ENCODE data around the gene IGFN1.
A peak's percentile ranks its signal among the peaks of the same experiment; 100 is the strongest.

IGFN1 gene

DNA sequence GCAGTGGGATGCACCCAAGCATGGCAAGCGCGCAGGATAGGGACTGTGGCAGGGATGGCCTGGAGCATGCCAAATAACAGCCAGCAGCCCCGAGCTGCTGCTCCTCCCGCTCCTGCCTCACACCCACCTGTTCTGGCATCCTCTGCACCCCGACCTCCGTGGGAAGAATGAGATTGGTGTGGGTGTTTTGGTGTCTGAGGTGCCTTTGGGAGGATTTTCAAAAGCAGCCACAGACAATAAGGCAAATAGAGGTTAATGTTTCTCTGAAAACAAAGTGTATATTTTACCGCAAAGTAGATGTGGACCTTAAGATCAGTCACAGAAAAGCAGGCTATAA, 35.5 kb downstream of the IGFN1 start:
- no peaks in the 10 kb centered on the region for H3K36me3 ChIP-seq
- no peaks in the 10 kb centered on the region for H3K9me3 ChIP-seq (ENCODE audit: severe bottlenecking)
- H3K27me3 ChIP-seq (ENCODE audit: insufficient read depth, low read depth, severe bottlenecking): peaks cover 2% of the 10 kb centered on the region
- DNase-seq: peak; percentile 20
- H3K4me3 ChIP-seq (ENCODE audit: low read depth, low read length): no peak overlapping the region
- no peak overlapping the region for H3K27ac ChIP-seq
- TF ChIP-seq, protein P1, sequence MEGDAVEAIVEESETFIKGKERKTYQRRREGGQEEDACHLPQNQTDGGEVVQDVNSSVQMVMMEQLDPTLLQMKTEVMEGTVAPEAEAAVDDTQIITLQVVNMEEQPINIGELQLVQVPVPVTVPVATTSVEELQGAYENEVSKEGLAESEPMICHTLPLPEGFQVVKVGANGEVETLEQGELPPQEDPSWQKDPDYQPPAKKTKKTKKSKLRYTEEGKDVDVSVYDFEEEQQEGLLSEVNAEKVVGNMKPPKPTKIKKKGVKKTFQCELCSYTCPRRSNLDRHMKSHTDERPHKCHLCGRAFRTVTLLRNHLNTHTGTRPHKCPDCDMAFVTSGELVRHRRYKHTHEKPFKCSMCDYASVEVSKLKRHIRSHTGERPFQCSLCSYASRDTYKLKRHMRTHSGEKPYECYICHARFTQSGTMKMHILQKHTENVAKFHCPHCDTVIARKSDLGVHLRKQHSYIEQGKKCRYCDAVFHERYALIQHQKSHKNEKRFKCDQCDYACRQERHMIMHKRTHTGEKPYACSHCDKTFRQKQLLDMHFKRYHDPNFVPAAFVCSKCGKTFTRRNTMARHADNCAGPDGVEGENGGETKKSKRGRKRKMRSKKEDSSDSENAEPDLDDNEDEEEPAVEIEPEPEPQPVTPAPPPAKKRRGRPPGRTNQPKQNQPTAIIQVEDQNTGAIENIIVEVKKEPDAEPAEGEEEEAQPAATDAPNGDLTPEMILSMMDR (IDR thresholded peaks at IDR 0.05; ENCODE audit: low read depth, low read length): no peak

DNA sequence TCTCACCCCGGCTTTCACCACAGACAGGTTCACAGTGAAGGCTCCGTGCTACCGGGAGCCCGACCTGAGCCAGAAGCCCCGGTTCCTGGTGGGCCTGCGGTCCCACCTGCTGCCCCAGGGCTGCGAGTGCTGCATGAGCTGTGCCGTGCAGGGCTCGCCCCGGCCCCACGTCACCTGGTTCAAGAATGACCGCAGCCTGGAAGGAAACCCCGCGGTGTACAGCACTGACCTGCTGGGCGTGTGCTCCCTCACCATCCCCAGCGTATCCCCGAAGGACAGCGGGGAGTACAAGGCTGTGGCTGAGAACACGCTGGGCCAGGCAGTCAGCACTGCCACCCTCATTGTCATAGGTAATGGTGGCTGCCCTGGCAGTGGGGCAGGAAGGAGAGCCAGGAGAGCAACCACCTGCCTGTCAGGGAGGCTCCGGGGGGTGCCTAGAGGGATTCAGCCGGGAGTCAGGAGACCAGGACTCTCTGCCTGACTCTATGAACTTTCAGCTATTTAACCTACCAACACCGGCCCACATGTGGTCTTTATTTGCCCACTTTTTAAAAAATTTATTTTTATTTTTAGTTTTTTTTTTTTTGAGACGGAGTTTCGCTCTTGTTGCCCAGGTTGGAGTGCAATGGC, 36.4 kb downstream of the IGFN1 start:
- H3K27me3 ChIP-seq (ENCODE audit: insufficient read depth, low read depth, severe bottlenecking): peaks cover 2% of the 10 kb centered on the region
- H3K9me3 ChIP-seq (ENCODE audit: severe bottlenecking): peaks cover 8% of the 10 kb centered on the region
- no peaks in the 10 kb centered on the region for H3K36me3 ChIP-seq
- no peak overlapping the region for H3K4me3 ChIP-seq (ENCODE audit: low read depth, low read length)
- TF ChIP-seq, protein P1 (IDR thresholded peaks at IDR 0.05; ENCODE audit: low read depth, low read length): no peak
- DNase-seq: peak; percentile 12
- H3K27ac ChIP-seq: no peak overlapping the region

DNA sequence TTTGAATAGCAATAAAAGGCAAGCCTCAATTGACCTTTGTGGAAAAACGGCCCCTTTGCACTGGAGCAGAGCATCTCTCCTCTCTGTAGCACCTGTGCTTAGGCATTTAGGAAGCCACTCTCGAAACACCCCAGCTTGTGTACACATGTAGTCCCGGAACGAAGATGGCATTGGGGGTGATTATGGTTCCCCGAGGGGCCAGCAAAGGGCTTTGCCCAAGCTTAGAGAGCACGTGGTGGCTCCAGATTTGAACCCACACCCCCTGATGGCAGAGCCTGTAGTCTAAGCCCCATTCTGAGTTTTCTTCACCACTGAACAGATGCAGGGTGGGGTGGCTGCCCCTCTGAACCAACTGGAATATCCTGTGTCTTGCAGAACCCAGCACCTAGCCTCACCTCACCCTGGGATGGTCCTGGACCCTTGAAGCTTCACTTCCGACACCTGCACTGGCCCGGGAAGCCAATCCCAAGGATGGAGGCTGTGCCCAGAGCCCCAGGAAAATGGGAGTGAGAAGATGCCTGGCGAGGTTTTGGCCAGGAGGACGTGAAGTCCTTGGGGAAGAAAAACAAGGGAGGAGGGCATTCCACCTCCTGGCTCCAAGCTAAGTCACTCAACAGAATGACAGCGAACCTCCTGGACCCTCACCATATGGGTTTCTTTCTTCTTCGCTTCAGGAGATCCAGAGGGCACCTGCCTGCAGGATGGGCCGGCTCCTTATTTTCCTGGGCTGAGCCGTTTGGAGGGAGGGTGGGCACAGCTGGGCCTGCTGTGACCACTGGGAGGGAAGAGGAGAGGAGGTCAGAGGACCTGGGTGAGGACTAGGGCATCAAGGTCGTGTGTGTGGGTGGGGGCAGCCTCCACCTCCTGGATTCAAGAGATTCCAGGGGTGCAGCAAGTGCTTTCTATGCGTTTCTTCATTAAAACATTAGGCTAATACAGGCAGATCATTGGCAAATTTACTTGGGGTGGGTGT, 37.7 kb downstream of the IGFN1 start:
- Histone ChIP-seq H3K4me3 (ENCODE audit: low read depth, low read length) (no peak overlapping the region), H3K27ac (no peak overlapping the region), H3K36me3 (no peaks in the 10 kb centered on the region), H3K9me3 (ENCODE audit: severe bottlenecking) (peaks cover 17% of the 10 kb centered on the region), H3K27me3 (ENCODE audit: insufficient read depth, low read depth, severe bottlenecking) (peaks cover 2% of the 10 kb centered on the region)
- TF ChIP-seq, protein P1 (IDR thresholded peaks at IDR 0.05; ENCODE audit: low read depth, low read length): no peak
- peak; percentile 12 for DNase-seq

DNA sequence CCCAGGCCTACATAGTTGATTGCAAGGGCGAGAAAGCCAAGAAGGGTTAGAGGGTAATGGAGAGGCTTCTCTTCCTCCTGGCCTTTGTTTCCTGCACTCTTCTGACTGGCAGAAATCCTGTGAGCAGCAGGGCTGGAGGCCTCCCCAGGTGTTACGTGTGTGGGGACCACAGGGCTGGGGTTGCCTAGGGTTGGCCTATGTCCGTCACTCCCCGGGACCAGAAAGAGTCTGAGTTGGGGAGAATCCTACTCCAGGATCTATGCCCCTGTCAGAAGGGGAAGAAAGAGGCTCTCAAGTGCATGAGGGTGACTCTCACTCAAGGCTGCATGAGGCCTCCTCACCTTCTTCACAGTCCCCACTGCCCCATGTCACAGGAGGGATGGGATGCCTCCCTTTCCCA, 38.5 kb downstream of the IGFN1 start:
- H3K27me3 ChIP-seq (ENCODE audit: insufficient read depth, low read depth, severe bottlenecking): peaks cover 2% of the 10 kb centered on the region

DNA sequence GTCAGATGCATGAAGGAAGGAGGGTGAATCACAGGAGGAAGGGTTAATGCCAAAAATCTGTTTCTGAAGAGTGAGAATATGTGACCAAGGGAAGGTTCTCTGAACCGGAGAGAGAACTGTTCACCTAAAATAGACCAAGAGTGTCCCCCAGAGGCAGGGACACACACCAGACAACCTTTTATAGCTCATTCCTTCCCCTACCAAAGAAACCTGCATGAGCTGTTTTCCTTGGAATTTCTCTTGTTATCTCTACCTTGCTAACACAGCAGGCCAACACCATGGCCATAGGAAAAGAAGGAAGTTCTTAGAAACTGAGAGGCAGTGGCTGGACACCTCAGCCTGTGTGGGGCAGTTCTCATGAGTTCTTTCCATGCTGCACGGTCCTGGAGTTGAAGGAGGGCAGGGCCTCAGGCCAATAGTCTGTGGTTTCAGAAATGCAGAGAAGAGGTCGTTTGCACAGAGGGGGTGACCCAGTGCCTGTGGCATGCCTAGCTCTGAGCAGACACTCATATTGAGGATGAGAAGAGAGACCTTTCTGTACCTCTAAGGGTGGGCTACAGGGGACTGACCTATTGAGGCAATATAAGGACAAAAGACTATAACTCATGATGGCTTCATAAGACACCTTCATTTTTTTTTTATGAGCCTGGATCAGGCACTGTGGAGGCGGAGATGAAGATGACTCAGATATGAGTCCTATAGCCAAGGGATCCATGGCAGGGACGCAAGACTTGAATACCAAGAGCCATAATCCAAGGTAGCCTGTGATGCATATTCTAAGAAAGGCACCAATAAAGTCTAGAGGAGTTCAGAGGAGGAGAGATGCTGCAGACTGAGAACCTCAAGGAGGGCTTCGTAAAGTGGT, 39.4 kb downstream of the IGFN1 start:
- no peak overlapping the region for H3K27ac ChIP-seq
- no peaks in the 10 kb centered on the region for H3K36me3 ChIP-seq
- no peak for DNase-seq
- TF ChIP-seq, protein P1 (IDR thresholded peaks at IDR 0.05; ENCODE audit: low read depth, low read length): peak; percentile 46
- peaks cover 2% of the 10 kb centered on the region for H3K27me3 ChIP-seq (ENCODE audit: insufficient read depth, low read depth, severe bottlenecking)
- H3K9me3 ChIP-seq (ENCODE audit: severe bottlenecking): peaks cover 26% of the 10 kb centered on the region
- no peak overlapping the region for H3K4me3 ChIP-seq (ENCODE audit: low read depth, low read length)

More for the DNA sequence above, 38.5 kb downstream of the IGFN1 start:
- Histone ChIP-seq H3K27ac (no peak overlapping the region), H3K36me3 (no peaks in the 10 kb centered on the region), H3K4me3 (ENCODE audit: low read depth, low read length) (no peak overlapping the region), H3K9me3 (ENCODE audit: severe bottlenecking) (peaks cover 21% of the 10 kb centered on the region)
- TF ChIP-seq, protein P1 (IDR thresholded peaks at IDR 0.05; ENCODE audit: low read depth, low read length): no peak
- peak; percentile 8 for DNase-seq

Data from WERI-Rb-1 (cell line).